GM10266 (cell line): ENCODE measurements around the gene HUS1B.
A peak's percentile ranks its signal among the peaks of the same experiment; 100 is the strongest.

ENCODE experiments used
- DNase-seq: peaks from one replicate; pipeline ENCODE4 v3.0.0; 2012; ENCODE audit errors: extremely low spot score
- TF ChIP-seq, protein P1 (sequence below): IDR thresholded peaks from 2 replicates; pipeline ENCODE4 v1.5.1; 2012; ENCODE audit warnings: mild to moderate bottlenecking, low read depth; ENCODE audit not compliant: control insufficient read depth, insufficient read depth; ENCODE audit errors: missing control alignments

HUS1B gene

DNA sequence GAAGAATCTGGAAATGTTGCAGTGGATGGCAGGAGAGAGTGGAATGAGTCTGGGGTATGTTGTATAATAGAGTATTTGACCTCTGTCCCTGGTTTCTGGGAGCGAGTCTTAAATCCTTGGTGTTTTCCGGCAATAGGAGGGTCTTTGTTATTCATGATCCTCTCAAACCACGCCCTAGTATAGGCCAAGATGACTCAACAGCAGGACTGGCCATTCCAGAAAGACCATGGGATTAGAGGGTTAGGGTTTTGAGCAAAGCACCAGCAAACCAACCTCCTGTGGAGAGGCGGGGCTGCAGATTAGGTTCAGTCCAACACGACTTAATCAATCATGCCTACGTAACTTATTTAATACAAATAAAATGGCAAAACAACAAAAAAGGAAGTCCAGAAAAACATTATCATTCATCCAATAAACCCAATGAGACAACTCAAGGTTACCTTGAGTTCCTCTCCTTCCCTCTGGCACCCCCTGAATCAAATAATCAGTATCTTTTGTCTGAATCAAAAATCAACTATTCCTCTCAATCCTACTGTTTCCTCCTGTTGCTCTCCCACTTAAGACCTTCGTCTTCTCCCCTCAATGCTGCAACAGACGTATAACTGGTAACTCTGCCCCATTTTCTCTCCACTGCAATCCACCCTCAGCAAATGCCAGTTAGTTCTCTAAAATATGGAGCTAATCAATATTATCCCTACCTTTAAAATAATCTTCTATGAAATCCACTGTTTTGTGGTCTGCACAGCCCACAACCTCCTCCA, 15.5 kb downstream of the HUS1B start:
- DNase-seq, result no peak
- TF ChIP-seq, protein P1, sequence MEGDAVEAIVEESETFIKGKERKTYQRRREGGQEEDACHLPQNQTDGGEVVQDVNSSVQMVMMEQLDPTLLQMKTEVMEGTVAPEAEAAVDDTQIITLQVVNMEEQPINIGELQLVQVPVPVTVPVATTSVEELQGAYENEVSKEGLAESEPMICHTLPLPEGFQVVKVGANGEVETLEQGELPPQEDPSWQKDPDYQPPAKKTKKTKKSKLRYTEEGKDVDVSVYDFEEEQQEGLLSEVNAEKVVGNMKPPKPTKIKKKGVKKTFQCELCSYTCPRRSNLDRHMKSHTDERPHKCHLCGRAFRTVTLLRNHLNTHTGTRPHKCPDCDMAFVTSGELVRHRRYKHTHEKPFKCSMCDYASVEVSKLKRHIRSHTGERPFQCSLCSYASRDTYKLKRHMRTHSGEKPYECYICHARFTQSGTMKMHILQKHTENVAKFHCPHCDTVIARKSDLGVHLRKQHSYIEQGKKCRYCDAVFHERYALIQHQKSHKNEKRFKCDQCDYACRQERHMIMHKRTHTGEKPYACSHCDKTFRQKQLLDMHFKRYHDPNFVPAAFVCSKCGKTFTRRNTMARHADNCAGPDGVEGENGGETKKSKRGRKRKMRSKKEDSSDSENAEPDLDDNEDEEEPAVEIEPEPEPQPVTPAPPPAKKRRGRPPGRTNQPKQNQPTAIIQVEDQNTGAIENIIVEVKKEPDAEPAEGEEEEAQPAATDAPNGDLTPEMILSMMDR, result no peak

DNA sequence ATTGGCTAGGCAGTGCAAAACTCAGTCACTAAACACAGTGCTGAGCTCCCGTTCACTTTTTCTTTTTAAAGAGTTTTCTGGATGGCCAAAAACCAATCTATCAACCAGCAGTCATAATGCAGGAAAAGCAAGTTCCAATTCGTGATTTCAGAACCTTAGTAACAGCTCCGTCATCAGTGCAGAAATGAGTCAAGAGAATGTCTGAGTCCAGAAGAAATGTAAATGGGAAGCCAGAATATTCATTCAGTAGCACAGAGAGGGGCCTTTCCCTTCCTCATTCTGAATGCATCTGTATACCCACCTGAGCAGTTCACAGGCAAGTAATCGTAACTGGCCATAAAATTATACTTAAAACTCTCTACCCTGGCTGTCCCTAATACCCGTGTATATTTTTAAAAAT, 20.4 kb downstream of the HUS1B start:
- DNase-seq, result peak; percentile 56
- TF ChIP-seq, protein P1, result no peak

DNA sequence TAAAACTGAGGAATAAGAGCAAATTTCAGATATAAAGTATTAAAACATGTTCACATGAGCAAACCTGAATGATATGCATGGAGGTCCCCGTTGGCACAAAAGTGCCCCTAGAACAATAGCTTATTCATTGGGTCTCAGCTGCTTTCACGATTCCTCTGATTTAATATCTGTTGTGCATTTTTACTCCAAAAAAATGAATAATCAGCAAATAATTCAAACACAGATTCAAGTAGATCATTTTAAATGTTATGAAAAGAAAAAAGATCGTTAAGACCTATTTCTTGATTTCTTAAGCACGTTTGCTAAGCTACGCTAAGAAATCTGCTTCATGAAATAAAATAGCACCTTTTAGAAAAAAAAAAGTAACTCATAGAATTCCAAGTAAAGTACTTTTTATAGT, 21.7 kb downstream of the HUS1B start:
- DNase-seq, result no peak
- TF ChIP-seq, protein P1, result no peak

DNA sequence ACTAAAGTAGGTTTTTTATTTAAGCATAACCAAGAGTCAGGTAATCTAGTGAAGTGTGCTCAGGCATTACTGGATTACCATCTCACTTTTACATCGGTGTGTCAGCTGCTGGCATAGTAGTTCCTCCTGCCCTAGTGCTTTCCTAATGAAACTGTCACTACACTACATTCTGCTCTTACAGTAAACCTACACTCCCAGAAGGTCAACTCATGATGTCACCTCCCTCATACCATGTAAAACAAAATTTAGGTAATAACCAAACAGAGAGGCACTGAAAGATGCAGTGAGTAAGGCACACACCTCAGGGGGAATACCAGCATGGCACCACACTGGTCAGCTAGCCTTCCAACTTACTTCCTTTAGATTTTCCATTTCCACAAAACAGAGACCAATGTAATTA, 23.3 kb downstream of the HUS1B start:
- no peak for DNase-seq
- TF ChIP-seq, protein P1, result no peak

DNA sequence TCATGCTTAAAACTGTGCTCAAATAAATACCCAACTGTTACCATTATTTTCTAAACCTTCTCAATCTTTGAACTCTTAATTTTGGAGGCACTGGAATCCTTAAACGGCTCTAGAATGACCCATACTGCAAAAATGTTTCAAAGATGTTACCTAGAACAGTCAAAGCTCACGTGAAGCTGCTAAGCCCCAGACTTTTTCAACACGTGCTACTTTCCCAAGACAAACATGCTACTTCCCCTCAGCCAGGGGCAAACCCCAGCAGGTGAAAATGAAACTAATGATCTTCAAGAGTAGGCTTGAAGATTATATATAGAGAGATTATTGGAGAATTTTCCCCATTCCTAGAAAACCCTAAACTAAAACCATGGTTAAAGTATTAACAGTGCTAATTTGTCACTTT, 28.1 kb downstream of the HUS1B start:
- TF ChIP-seq, protein P1, result no peak
- peak; percentile 20 for DNase-seq

DNA sequence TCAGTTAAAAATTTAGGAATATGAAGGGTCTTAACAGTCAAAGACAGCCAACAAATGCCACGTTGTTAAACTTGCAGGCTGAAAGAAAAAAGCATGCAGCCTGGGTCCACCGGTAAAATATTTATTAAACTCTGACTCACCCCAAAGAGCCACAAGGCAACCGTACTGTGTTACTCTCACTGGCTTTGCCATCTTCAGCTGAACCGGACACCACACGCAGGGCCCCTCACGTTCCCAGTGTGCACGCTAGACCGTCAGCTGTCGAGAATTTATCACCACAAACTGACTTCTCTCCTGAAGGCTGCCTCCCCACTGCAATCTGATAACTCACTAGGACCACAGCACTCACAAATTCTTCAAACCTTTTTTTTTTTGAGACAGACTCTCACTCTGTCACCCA, 30.7 kb downstream of the HUS1B start:
- TF ChIP-seq, protein P1, result no peak
- DNase-seq, result no peak

DNA sequence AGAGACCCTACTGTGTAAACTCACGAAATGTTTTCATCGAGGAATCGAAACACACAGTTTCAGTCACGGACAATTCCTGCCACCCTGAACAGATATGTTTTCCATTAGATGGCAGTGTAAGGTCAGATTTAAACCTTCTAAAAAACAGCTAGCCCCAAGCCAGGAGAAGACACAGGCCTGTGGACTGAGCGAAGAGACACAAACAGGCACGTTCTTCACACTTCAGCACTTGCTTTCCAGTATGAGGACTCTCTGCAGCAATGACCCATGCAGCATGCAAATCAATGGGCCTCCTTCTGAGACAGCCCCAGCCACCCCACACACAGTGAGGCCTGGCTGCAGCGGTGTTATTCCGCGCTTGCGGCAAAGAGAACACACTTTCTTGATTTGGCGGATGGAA, 31.9 kb downstream of the HUS1B start:
- no peak for DNase-seq
- TF ChIP-seq, protein P1, result no peak
